ENCODE results near the gene PBX4. TPM values are rescaled to one million over a fixed set of nuclear protein-coding genes. Genes with fewer than 3 reads are reported as not detected.
A peak's percentile ranks its signal among the peaks of the same experiment; 100 is the strongest.

The PBX4 gene
- total RNA-seq, 4 donors from 2014 or later: 22.5 to 62.4 (median 38.4) TPM

DNA sequence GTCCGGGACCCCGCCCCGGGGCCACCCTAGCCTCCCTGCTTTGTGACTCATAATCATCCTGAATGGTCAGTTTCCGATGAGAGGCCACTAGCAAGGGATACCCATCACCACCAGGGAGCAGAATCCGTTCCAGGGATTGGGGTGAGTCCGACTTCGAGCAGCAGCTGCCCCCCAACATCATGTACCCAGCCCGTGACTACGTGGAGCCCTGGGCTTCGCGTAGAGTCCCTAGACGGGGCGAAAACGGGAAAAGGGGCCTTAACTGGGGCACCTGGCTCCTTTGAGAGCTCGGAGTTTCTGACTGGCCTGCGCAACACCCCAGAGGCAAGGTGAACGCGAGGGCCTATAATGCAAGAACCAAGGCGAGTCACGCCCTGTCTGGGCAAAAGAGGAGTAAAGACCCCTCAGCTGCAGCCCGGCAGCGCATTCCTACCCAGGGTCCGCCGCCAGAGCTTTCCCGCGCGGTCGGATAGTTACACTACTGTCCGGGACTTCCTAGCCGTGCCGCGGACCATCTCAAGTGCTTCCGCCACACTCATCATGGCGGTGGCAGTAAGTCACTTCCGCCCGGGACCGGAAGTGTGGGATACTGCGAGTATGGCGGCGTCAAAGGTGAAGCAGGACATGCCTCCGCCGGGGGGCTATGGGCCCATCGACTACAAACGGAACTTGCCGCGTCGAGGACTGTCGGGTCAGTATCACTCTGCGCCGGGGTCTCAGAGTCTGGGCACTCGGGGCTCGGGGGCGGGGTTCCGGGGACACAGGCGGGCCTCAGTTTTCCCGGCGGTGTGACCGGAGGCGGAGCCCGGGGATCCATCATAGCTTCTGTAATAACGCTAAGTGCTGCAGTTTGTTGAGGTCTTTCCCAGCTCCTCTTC is 102.6 kb downstream of the PBX4 start, which contains the start of gene NDUFA13:
Gene NDUFA13, plus strand, starts transcription at position 584 of the 878 bp plus-strand sequence. Its CDS starts 14 bp downstream, at position 598.
- WGBS, 2 donors: 8 to 9% methylated on average over 25 to 44 of the region's 61 CpGs
- H3K4me3 ChIP-seq (replicated peaks in 1 of 3): peak within 1 kb of the TSS; percentile 39 to 65 (median 46)

DNA sequence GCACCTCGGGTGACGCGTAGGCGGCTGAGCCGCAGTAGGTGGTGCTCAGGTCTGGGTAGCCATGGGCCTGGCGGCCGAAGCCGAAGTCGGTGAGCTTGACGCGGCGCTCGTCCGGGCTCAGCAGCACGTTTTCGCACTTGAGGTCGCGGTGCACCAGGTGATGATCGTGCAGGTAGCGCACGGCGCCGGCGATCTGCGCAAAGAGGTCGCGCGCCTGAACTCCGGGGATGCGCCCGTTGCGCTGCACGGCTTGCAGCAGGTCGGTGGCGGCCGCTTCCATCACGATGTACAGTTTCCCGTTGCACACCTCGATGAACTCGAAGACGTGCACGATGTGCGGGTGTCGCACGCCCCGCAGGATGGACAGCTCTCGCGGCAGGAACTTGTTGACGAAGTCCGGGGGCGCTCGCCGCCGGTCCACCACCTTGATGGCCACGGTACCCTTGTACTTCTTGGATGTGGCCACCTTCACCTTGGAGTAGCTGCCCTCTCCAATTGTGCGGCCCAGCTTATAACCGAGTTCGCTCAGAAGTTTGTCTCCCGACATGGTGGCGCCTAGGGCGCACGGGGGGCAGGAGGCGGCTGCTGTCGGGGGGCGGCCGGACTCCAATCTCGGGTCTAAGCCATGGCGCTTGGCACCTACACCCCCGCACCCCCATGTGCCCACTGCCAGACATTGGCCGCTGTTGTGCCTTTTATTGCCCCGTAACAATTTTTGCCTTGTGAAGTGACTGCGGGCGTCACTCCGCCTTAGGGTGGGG is 103.4 kb downstream of the PBX4 start, which contains the start of gene TSSK6:
Gene TSSK6, minus strand, starts transcription at position 668 of the 761 bp plus-strand sequence. Its CDS starts 121 bp downstream, at position 547.
- no peaks in the 10 kb centered on the region for H3K27me3 ChIP-seq
- peak within 1 kb of the TSS; percentile 44 to 79 (median 68) for H3K27ac ChIP-seq
- no peak for DNase-seq
- H3K9me3 ChIP-seq: no peaks in the 10 kb centered on the region
- no peaks in the 10 kb centered on the region for H3K36me3 ChIP-seq
- 84 to 85% methylated on average over 25 to 53 of the region's 74 CpGs for WGBS, 2 donors
- peaks cover 15 to 25% of the 10 kb centered on the region in 2 donors for H3K4me1 ChIP-seq
- intact Hi-C loops (cut with DNase I): no loop called here
- TF ChIP-seq, protein P1, sequence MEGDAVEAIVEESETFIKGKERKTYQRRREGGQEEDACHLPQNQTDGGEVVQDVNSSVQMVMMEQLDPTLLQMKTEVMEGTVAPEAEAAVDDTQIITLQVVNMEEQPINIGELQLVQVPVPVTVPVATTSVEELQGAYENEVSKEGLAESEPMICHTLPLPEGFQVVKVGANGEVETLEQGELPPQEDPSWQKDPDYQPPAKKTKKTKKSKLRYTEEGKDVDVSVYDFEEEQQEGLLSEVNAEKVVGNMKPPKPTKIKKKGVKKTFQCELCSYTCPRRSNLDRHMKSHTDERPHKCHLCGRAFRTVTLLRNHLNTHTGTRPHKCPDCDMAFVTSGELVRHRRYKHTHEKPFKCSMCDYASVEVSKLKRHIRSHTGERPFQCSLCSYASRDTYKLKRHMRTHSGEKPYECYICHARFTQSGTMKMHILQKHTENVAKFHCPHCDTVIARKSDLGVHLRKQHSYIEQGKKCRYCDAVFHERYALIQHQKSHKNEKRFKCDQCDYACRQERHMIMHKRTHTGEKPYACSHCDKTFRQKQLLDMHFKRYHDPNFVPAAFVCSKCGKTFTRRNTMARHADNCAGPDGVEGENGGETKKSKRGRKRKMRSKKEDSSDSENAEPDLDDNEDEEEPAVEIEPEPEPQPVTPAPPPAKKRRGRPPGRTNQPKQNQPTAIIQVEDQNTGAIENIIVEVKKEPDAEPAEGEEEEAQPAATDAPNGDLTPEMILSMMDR (IDR thresholded peaks at IDR 0.05): no peak
- TF ChIP-seq POLR2A (IDR thresholded peaks at IDR 0.05): no peak
- H3K4me3 ChIP-seq (replicated peaks in 1 of 3): peak within 1 kb of the TSS; percentile 39 to 65 (median 46)

More for the DNA sequence above, 102.6 kb downstream of the PBX4 start, which contains the start of gene NDUFA13:
- TF ChIP-seq, protein P1 (IDR thresholded peaks at IDR 0.05): peak in 1 of 6 experiments; percentile 20
- TF ChIP-seq POLR2A (IDR thresholded peaks at IDR 0.05): peak in 1 of 2 donors; percentile 81
- intact Hi-C loops (cut with DNase I): no loop called here
- H3K27ac ChIP-seq: peak within 1 kb of the TSS; percentile 44 to 79 (median 68)
- H3K36me3 ChIP-seq: no peaks in the 10 kb centered on the region
- no peaks in the 10 kb centered on the region for H3K27me3 ChIP-seq
- peaks cover 15 to 25% of the 10 kb centered on the region in 2 donors for H3K4me1 ChIP-seq
- DNase-seq: peak; percentile 90 to 92
- H3K9me3 ChIP-seq: no peaks in the 10 kb centered on the region

DNA sequence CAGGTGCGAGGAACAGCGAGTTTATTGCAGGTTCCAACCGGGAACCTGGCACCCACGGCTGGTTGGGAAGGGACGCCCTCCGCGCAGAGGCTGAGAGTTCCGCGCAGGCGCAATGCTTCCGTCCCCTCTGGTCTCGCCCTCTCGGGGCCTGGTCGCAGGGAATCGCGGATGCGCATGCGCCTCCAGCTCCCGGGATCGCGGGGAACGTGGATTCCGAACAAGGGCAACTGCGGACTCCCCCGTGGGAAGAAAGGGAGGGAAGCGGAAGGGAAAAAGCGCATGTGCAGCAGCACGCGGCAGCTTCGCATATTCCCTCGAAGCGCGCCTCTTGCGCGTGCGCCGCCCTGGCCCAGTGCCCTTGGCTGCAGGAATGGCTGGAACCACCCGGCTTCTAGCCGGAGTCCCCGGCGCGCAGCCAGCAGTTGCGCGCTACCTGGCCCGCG is 104.3 kb downstream of the PBX4 start:
- peak; percentile 76 for DNase-seq
- Histone ChIP-seq H3K9me3 (no peaks in the 10 kb centered on the region), H3K27me3 (no peaks in the 10 kb centered on the region), H3K4me1 (peaks cover 15 to 25% of the 10 kb centered on the region in 2 donors), H3K27ac (no peak overlapping the region), H3K4me3 (replicated peaks in 1 of 3) (no peak overlapping the region), H3K36me3 (no peaks in the 10 kb centered on the region)
- WGBS, 2 donors: 40 to 42% methylated on average over 16 to 40 of the region's 46 CpGs
- intact Hi-C loops (cut with DNase I): no loop called here
- no peak for TF ChIP-seq POLR2A (IDR thresholded peaks at IDR 0.05)
- TF ChIP-seq, protein P1 (IDR thresholded peaks at IDR 0.05): no peak

- Histone ChIP-seq H3K27ac (no peak overlapping the region), H3K9me3 (no peaks in the 10 kb centered on the region), H3K27me3 (no peaks in the 10 kb centered on the region), H3K4me1 (peaks cover 15 to 25% of the 10 kb centered on the region in 2 donors), H3K4me3 (replicated peaks in 1 of 3) (no peak overlapping the region), H3K36me3 (no peaks in the 10 kb centered on the region)
- intact Hi-C loops (cut with DNase I): no loop called here
- 83 to 85% methylated on average over 17 of the region's 17 CpGs for WGBS, 2 donors
- DNase-seq: no peak
- TF ChIP-seq, protein P1 (IDR thresholded peaks at IDR 0.05): no peak
- no peak for TF ChIP-seq POLR2A (IDR thresholded peaks at IDR 0.05)
Measured at GRCh38 chr19:19513682-19514081, 104.8 kb downstream of the PBX4 start.

Other genes starting within 250 kb of the PBX4 start
- 10 to 100 TPM; 33.2 to 82.4 (median 51.8) TPM for gene GATAD2A, start 213.0 kb downstream of the PBX4 start, total RNA-seq
- gene TSSK6, start 103.1 kb downstream of the PBX4 start, total RNA-seq: 1 to 10 TPM; 1.8 to 7.7 (median 3.8) TPM
- 100 to 1,000 TPM in 1 of 4 donors, 10 to 100 TPM in 3; 32.8 to 265 (median 63.6) TPM for gene NDUFA13, start 102.5 kb downstream of the PBX4 start, total RNA-seq
- gene YJEFN3, start 89.8 kb downstream of the PBX4 start, total RNA-seq: 1 to 10 TPM in 3 of 4 donors, not detected in 1; 1.9 to 7.2 (median 2.6) TPM
- 1 to 10 TPM in 3 of 4 donors, under 1 TPM in 1; 0.63 to 4.2 (median 2.4) TPM for gene CILP2, start 80.4 kb downstream of the PBX4 start, total RNA-seq
- gene LPAR2, start 9.5 kb upstream of the PBX4 start, total RNA-seq: 10 to 100 TPM; 10.2 to 35.2 (median 22.9) TPM
- gene GMIP, start 25.0 kb upstream of the PBX4 start, total RNA-seq: 10 to 100 TPM; 12.9 to 23.5 (median 17.3) TPM
- 100 to 1,000 TPM in 3 of 4 donors, 10 to 100 TPM in 1; 97.3 to 293 (median 129) TPM for gene ATP13A1, start 45.0 kb upstream of the PBX4 start, total RNA-seq
- gene ZNF101, start 50.2 kb upstream of the PBX4 start, total RNA-seq: 10 to 100 TPM in 2 of 4 donors, 1 to 10 TPM in 2; 6.9 to 13.4 (median 11.3) TPM
- 10 to 100 TPM; 13.8 to 21.1 (median 17.7) TPM for gene ZNF14, start 114.4 kb upstream of the PBX4 start, total RNA-seq
- gene ZNF506, start 203.1 kb upstream of the PBX4 start, total RNA-seq: 100 to 1,000 TPM in 1 of 4 donors, 10 to 100 TPM in 3; 57.9 to 112 (median 76.5) TPM
- 10 to 100 TPM; 25.7 to 31.6 (median 27.2) TPM for gene ZNF253, start 247.2 kb upstream of the PBX4 start, total RNA-seq